Chondrocyte (in vitro differentiated cells): Measurements from ENCODE around the gene TAS2R7. TPM values are rescaled to one million over a fixed set of nuclear protein-coding genes. Genes with fewer than 3 reads are reported as not detected.

Source experiments
- DNase-seq: peaks from one replicate; pipeline ENCODE4 v3.0.0; 2021; ENCODE audit warnings: mixed read lengths, low spot score
- H3K27ac Mint-ChIP-seq: one replicate; pipeline ENCODE4 v1.8.0; 2021; ENCODE audit warnings: mild to moderate bottlenecking, moderate library complexity, mixed read lengths; ENCODE audit not compliant: unreplicated experiment
- H3K27me3 Mint-ChIP-seq: 2 replicates; pipeline ENCODE4 v1.8.0; 2021; ENCODE audit warnings: low read depth, mixed read lengths
- H3K36me3 Mint-ChIP-seq: 2 replicates; pipeline ENCODE4 v1.8.0; 2021; ENCODE audit warnings: low read depth, mixed read lengths
- H3K4me1 Mint-ChIP-seq: 2 replicates; pipeline ENCODE4 v1.8.0; 2021; ENCODE audit warnings: low read depth, mild to moderate bottlenecking, mixed read lengths
- H3K4me3 Mint-ChIP-seq: one replicate; pipeline ENCODE4 v1.8.0; 2021; ENCODE audit warnings: mild to moderate bottlenecking, moderate library complexity, mixed read lengths; ENCODE audit not compliant: unreplicated experiment
- H3K9me3 Mint-ChIP-seq: 2 replicates; pipeline ENCODE4 v1.8.0; 2021; ENCODE audit warnings: low read depth, mixed read lengths
- CTCF ChIP-seq: fragments of 200-600 bp; sonication (generic); IDR thresholded peaks from 2 replicates; pipeline ENCODE4 v1.5.0; 2021; ENCODE audit warnings: antibody characterized with exemption, mild to moderate bottlenecking, moderate library complexity
- total RNA-seq: library from RNA; stranded (reverse); gene quantifications from 3 replicates; pipeline ENCODE4 v1.2.1, GENCODE V29; 2021

TAS2R7 gene
- total RNA-seq, 1 donor from 2014 or later: not detected

GRCh38 chr12:10838461-10838860 is 36.0 kb upstream of the TAS2R7 start:
- no peak for DNase-seq
- H3K27me3 Mint-ChIP-seq: no peaks in the 10 kb centered on the region
- TF ChIP-seq CTCF: no peak
- peaks cover 7% of the 10 kb centered on the region for H3K9me3 Mint-ChIP-seq
- no peaks in the 10 kb centered on the region for H3K4me1 Mint-ChIP-seq
- no peak overlapping the region for H3K4me3 Mint-ChIP-seq
- H3K36me3 Mint-ChIP-seq: peaks cover 8% of the 10 kb centered on the region
- H3K27ac Mint-ChIP-seq: no peak overlapping the region

GRCh38 chr12:10829994-10830393 is 27.6 kb upstream of the TAS2R7 start:
- Mint-ChIP-seq H3K9me3 (no peaks in the 10 kb centered on the region), H3K27ac (no peak overlapping the region), H3K27me3 (no peaks in the 10 kb centered on the region), H3K4me3 (no peak overlapping the region), H3K36me3 (no peaks in the 10 kb centered on the region), H3K4me1 (no peaks in the 10 kb centered on the region)
- no peak for TF ChIP-seq CTCF
- DNase-seq: no peak

GRCh38 chr12:10826258-10826657 is 23.8 kb upstream of the TAS2R7 start, which contains the start of gene TAS2R10:
Gene TAS2R10, minus strand, starts transcription at chr12:10826358. Its CDS starts 89 bp downstream, at chr12:10826269.
- no peak within 1 kb of the TSS for H3K4me3 Mint-ChIP-seq
- H3K36me3 Mint-ChIP-seq: no peaks in the 10 kb centered on the region
- H3K27me3 Mint-ChIP-seq: no peaks in the 10 kb centered on the region
- no peak for TF ChIP-seq CTCF
- no peak within 1 kb of the TSS for H3K27ac Mint-ChIP-seq
- H3K4me1 Mint-ChIP-seq: peaks cover 10% of the 10 kb centered on the region
- no peak for DNase-seq
- no peaks in the 10 kb centered on the region for H3K9me3 Mint-ChIP-seq

GRCh38 chr12:10824957-10825356 is 22.5 kb upstream of the TAS2R7 start:
- TF ChIP-seq CTCF: no peak
- H3K36me3 Mint-ChIP-seq: no peaks in the 10 kb centered on the region
- H3K4me3 Mint-ChIP-seq: no peak overlapping the region
- no peak for DNase-seq
- H3K27ac Mint-ChIP-seq: no peak overlapping the region
- no peaks in the 10 kb centered on the region for H3K27me3 Mint-ChIP-seq
- H3K9me3 Mint-ChIP-seq: no peaks in the 10 kb centered on the region
- peaks cover 10% of the 10 kb centered on the region for H3K4me1 Mint-ChIP-seq

GRCh38 chr12:10811883-10812536 is 9.6 kb upstream of the TAS2R7 start:
- Mint-ChIP-seq H3K4me1 (no peaks in the 10 kb centered on the region), H3K36me3 (no peaks in the 10 kb centered on the region), H3K27me3 (peaks cover 7% of the 10 kb centered on the region), H3K27ac (no peak overlapping the region), H3K4me3 (no peak overlapping the region), H3K9me3 (peaks cover 4% of the 10 kb centered on the region)
- TF ChIP-seq CTCF: no peak
- DNase-seq: no peak
